ENCODE results near the gene TTC12. TPM values are rescaled to one million over a fixed set of nuclear protein-coding genes. Genes with fewer than 3 reads are reported as not detected.
A peak's percentile ranks its signal among the peaks of the same experiment; 100 is the strongest.

Gene TTC12
- total RNA-seq, 1 experiment from 2014 or later = 25.0 TPM

- no peaks in the 10 kb centered on the region for H3F3A ChIP-seq (ENCODE audit: insufficient read depth, low read depth)
- H3K27ac ChIP-seq = no peak overlapping the region
- no peaks in the 10 kb centered on the region for H3K9me2 ChIP-seq (ENCODE audit: insufficient read depth)
- peaks cover 91% of the 10 kb centered on the region for H3K27me3 ChIP-seq (ENCODE audit: insufficient read depth, low read depth)
- intact Hi-C loops (cut with micrococcal nuclease; ENCODE audit: unreplicated experiment) = no loop called here
- H2AFZ ChIP-seq = no peak overlapping the region
- CTCF ChIA-PET = no interaction called here
- no peaks in the 10 kb centered on the region for H3K9me3 ChIP-seq (ENCODE audit: insufficient read depth, low read depth)
- POLR2A ChIA-PET (ENCODE audit: unreplicated experiment) = no interaction called here
- no peaks in the 10 kb centered on the region for H3K4me1 ChIP-seq (replicated peaks; ENCODE audit: insufficient read depth)
- BruUV-seq (replicated peaks) = no TSS peak
- H3K4me2 ChIP-seq = no peak overlapping the region
- no peaks in the 10 kb centered on the region for H3K36me3 ChIP-seq (ENCODE audit: low read depth)
- no peaks in the 10 kb centered on the region for H4K20me1 ChIP-seq (ENCODE audit: insufficient read depth)
- H3K79me2 ChIP-seq (ENCODE audit: low read depth) = no peaks in the 10 kb centered on the region
- no peak overlapping the region for H3K4me3 ChIP-seq
- no peak for DNase-seq
- TF ChIP-seq EZH2 (IDR thresholded peaks at IDR 0.05; ENCODE audit: low read depth) = no peak
- no peak for TF ChIP-seq CTCF (conservative IDR thresholded peaks at IDR 0.05)
Observed at GRCh38 chr11:113398669-113399430, 84.5 kb downstream of the TTC12 start.

- no TSS peak for BruUV-seq (replicated peaks)
- POLR2A ChIA-PET (ENCODE audit: unreplicated experiment) = no interaction called here
Observed at GRCh38 chr11:113400631-113401230, 86.3 kb downstream of the TTC12 start.

GRCh38 chr11:113401718-113402117 is 87.3 kb downstream of the TTC12 start:
- intact Hi-C loops (cut with micrococcal nuclease; ENCODE audit: unreplicated experiment) = no loop called here
- Histone ChIP-seq H3F3A (ENCODE audit: insufficient read depth, low read depth) (no peaks in the 10 kb centered on the region), H3K27ac (no peak overlapping the region), H3K9me2 (ENCODE audit: insufficient read depth) (no peaks in the 10 kb centered on the region), H3K27me3 (ENCODE audit: insufficient read depth, low read depth) (peaks cover 90% of the 10 kb centered on the region), H3K79me2 (ENCODE audit: low read depth) (no peaks in the 10 kb centered on the region), H3K4me1 (replicated peaks; ENCODE audit: insufficient read depth) (no peaks in the 10 kb centered on the region), H3K4me3 (no peak overlapping the region), H2AFZ (no peak overlapping the region), H4K20me1 (ENCODE audit: insufficient read depth) (no peaks in the 10 kb centered on the region), H3K4me2 (no peak overlapping the region), H3K9me3 (ENCODE audit: insufficient read depth, low read depth) (no peaks in the 10 kb centered on the region), H3K36me3 (ENCODE audit: low read depth) (no peaks in the 10 kb centered on the region)
- ChIA-PET CTCF (no interaction called here), POLR2A (ENCODE audit: unreplicated experiment) (interaction anchor here (0.5 kb wide), 1 partner anchor 17 kb away, joined by 3 read pairs; no protein-coding TSS in a partner anchor)
- peak; percentile 73 to 78 for DNase-seq
- TF ChIP-seq CTCF (conservative IDR thresholded peaks at IDR 0.05) (no peak), EZH2 (IDR thresholded peaks at IDR 0.05; ENCODE audit: low read depth) (no peak)
- no TSS peak for BruUV-seq (replicated peaks)

More at GRCh38 chr11:113400631-113401230, 86.3 kb downstream of the TTC12 start:
- Histone ChIP-seq H3K4me1 (replicated peaks; ENCODE audit: insufficient read depth) (no peaks in the 10 kb centered on the region), H4K20me1 (ENCODE audit: insufficient read depth) (no peaks in the 10 kb centered on the region), H3K79me2 (ENCODE audit: low read depth) (no peaks in the 10 kb centered on the region), H3K9me3 (ENCODE audit: insufficient read depth, low read depth) (no peaks in the 10 kb centered on the region), H3K27me3 (ENCODE audit: insufficient read depth, low read depth) (peaks cover 92% of the 10 kb centered on the region), H3K9me2 (ENCODE audit: insufficient read depth) (no peaks in the 10 kb centered on the region), H3K36me3 (ENCODE audit: low read depth) (no peaks in the 10 kb centered on the region), H3K27ac (no peak overlapping the region), H3K4me2 (no peak overlapping the region), H3K4me3 (no peak overlapping the region), H3F3A (ENCODE audit: insufficient read depth, low read depth) (no peaks in the 10 kb centered on the region), H2AFZ (no peak overlapping the region)
- CTCF ChIA-PET = no interaction called here
- intact Hi-C loops (cut with micrococcal nuclease; ENCODE audit: unreplicated experiment) = no loop called here
- TF ChIP-seq CTCF (conservative IDR thresholded peaks at IDR 0.05) (no peak), EZH2 (IDR thresholded peaks at IDR 0.05; ENCODE audit: low read depth) (no peak)
- no peak for DNase-seq
